Measurements from ENCODE around the gene RTEL1. TPM values are rescaled to one million over a fixed set of nuclear protein-coding genes. Genes with fewer than 3 reads are reported as not detected.

RTEL1 gene
- total and polyA plus RNA-seq, 8 donors = 7.6 to 70.4 (median 16.1) TPM

DNA sequence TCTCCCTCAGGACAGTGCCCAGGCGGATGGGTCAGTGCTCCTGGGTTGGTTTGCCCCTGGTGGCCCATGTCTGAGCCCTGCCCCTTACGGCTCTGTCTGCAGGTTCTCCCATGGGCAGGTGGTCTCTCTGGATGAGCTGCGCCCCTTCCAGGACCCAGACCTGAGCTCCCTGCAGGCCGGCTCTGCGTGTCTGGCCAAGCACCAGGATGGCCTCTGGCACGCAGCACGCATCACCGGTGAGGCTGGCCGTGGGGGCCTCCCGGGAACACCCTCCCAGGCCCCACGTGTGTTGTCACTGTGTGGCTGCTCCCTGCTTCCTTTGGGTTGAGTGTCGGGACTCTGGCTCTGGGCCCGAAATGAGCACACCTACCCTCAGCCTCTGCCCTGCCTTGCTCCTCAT lies 75.0 kb downstream of the RTEL1 start:
- no peaks in the 10 kb centered on the region for H3K9me3 ChIP-seq
- H3K4me1 ChIP-seq = peaks cover 19 to 32% (median 29%) of the 10 kb centered on the region in 4 donors
- intact Hi-C loops (cut with DNase I; ENCODE audit: low total_unique reads) = no loop called here
- peaks cover 0 to 6% (median 0%) of the 10 kb centered on the region in 3 donors for H3K27me3 ChIP-seq
- peaks cover 22 to 57% (median 47%) of the 10 kb centered on the region in 4 donors for H3K36me3 ChIP-seq
- DNase-seq = no peak
- no peak overlapping the region for H3K4me3 ChIP-seq
- 93 to 96% (median 95%) methylated on average over 11 to 13 of the region's 13 CpGs for WGBS, 5 donors
- no peak overlapping the region for H3K27ac ChIP-seq
- no peak for TF ChIP-seq EP300 (IDR thresholded peaks at IDR 0.05)
- TF ChIP-seq POLR2A (IDR thresholded peaks at IDR 0.05) = no peak
- no peak for TF ChIP-seq POLR2AphosphoS5 (IDR thresholded peaks at IDR 0.05)

DNA sequence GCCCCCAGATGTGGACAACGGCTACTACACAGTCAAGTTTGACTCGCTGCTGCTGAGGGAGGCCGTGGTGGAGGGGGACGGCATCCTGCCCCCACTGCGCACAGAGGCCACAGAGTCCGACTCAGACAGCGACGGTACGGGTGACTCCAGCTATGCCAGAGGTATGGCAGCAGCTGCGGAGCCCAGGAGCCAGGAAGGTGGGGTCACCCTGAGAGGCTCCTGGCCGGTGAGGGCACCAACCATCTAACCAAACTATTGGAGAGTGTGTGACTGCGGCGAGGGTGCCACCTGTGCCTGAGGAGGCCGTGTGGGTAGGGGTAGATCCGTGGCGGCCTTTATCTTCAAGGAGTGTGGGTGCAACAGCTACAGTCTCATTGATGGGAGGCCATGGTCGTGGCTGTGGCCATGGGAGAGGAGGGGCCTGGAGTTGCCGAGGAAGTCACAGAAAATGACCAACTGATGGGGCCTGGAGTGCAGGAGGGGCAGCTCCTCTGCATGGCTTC lies 75.5 kb downstream of the RTEL1 start:
- TF ChIP-seq POLR2AphosphoS5 (IDR thresholded peaks at IDR 0.05) = no peak
- TF ChIP-seq EP300 (IDR thresholded peaks at IDR 0.05) = no peak
- TF ChIP-seq POLR2A (IDR thresholded peaks at IDR 0.05) = no peak
- TF ChIP-seq, protein P1, sequence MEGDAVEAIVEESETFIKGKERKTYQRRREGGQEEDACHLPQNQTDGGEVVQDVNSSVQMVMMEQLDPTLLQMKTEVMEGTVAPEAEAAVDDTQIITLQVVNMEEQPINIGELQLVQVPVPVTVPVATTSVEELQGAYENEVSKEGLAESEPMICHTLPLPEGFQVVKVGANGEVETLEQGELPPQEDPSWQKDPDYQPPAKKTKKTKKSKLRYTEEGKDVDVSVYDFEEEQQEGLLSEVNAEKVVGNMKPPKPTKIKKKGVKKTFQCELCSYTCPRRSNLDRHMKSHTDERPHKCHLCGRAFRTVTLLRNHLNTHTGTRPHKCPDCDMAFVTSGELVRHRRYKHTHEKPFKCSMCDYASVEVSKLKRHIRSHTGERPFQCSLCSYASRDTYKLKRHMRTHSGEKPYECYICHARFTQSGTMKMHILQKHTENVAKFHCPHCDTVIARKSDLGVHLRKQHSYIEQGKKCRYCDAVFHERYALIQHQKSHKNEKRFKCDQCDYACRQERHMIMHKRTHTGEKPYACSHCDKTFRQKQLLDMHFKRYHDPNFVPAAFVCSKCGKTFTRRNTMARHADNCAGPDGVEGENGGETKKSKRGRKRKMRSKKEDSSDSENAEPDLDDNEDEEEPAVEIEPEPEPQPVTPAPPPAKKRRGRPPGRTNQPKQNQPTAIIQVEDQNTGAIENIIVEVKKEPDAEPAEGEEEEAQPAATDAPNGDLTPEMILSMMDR (IDR thresholded peaks at IDR 0.05) = no peak
- peaks cover 0 to 6% (median 0%) of the 10 kb centered on the region in 3 donors for H3K27me3 ChIP-seq
- H3K4me1 ChIP-seq = peaks cover 25 to 37% (median 32%) of the 10 kb centered on the region in 4 donors
- peaks cover 22 to 57% (median 45%) of the 10 kb centered on the region in 4 donors for H3K36me3 ChIP-seq
- intact Hi-C loops (cut with DNase I; ENCODE audit: low total_unique reads) = no loop called here
- no peak for DNase-seq
- 93 to 99% (median 94%) methylated on average over 12 to 18 of the region's 18 CpGs for WGBS, 5 donors
- no peaks in the 10 kb centered on the region for H3K9me3 ChIP-seq
- no peak overlapping the region for H3K4me3 ChIP-seq
- H3K27ac ChIP-seq = no peak overlapping the region

DNA sequence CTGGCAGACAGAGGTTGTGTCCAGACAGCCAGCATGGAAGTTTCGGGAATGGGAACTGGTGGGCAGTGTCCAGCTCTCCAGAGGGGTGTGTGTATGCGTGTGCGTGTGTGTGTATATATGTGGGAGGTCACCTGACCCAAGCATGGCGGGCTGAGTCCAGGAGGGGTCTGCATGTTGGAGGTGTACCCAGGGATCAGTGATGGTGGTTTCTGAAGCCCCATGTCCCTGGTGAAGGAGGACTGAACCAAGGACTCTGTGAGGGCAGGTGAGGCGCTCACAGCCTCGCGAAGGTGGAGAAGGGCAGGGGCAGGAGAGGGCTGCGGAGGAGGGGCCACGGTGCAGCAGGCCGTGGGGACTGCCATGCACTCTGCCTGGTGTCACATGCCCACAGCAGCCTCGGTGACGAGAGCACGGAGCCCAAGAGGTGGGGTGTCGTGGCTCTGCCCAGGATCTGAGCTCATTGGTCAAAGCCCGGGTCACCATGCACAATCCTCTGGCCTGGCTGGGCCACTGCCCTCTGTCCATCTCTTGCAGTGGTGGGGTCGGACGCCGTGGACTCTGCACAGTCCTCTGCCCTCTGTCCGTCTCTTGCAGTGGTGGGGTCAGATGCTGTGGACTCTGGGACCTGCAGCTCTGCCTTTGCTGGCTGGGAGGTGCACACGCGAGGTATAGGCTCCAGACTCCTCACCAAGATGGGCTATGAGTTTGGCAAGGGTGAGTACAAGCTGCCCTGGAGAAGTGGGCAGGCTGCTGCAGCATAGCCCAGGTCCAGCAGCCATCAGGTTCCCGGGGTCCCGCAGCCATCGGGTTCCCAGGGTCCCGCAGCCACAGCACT lies 76.2 kb downstream of the RTEL1 start:
- Histone ChIP-seq H3K9me3 (no peaks in the 10 kb centered on the region), H3K27ac (no peak overlapping the region), H3K4me3 (no peak overlapping the region), H3K27me3 (peaks cover 0 to 6% (median 0%) of the 10 kb centered on the region in 3 donors), H3K4me1 (peaks cover 31 to 43% (median 39%) of the 10 kb centered on the region in 4 donors), H3K36me3 (peaks cover 22 to 54% (median 45%) of the 10 kb centered on the region in 4 donors)
- intact Hi-C loops (cut with DNase I; ENCODE audit: low total_unique reads) = no loop called here
- no peak for DNase-seq
- TF ChIP-seq, protein P1 (IDR thresholded peaks at IDR 0.05) = no peak
- no peak for TF ChIP-seq POLR2A (IDR thresholded peaks at IDR 0.05)
- TF ChIP-seq EP300 (IDR thresholded peaks at IDR 0.05) = no peak
- TF ChIP-seq POLR2AphosphoS5 (IDR thresholded peaks at IDR 0.05) = no peak
- 90 to 93% (median 93%) methylated on average over 19 to 25 of the region's 25 CpGs for WGBS, 5 donors

DNA sequence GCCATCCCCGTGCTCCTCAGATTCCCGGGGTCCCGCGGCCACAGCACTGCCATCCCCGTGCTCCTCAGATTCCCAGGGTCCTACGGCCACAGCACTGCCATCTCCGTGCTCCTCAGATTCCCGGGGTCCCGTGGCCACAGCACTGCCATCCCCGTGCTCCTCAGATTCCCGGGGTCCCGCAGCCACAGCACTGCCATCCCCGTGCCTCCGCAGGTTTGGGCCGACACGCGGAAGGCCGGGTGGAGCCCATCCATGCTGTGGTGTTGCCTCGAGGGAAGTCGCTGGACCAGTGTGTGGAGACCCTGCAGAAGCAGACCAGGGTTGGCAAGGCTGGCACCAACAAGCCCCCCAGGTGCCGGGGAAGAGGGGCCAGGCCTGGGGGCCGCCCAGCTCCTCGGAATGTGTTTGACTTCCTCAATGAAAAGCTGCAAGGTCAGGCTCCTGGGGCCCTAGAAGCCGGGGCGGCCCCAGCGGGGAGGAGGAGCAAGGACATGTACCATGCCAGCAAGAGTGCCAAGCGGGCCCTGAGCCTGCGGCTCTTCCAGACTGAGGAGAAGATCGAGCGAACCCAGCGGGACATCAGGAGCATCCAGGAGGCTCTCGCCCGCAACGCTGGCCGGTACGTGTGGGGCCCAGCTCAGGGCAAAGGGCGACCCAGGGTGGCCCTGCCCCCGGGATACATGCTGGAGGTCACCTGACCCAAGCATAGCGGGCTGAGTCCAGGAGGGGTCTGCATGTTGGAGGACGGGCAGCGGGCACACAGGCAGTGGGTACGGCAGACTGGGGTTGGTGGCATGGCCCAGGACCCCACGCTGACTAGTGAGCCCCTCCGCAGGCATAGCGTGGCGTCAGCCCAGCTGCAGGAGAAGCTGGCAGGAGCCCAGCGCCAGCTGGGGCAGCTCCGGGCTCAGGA lies 77.1 kb downstream of the RTEL1 start:
- TF ChIP-seq EP300 (IDR thresholded peaks at IDR 0.05) (no peak), POLR2AphosphoS5 (IDR thresholded peaks at IDR 0.05) (no peak), POLR2A (IDR thresholded peaks at IDR 0.05) (no peak)
- TF ChIP-seq, protein P1 (IDR thresholded peaks at IDR 0.05) = no peak
- Histone ChIP-seq H3K36me3 (peaks cover 22 to 46% (median 40%) of the 10 kb centered on the region in 4 donors), H3K9me3 (no peaks in the 10 kb centered on the region), H3K4me3 (no peak overlapping the region), H3K27ac (no peak overlapping the region), H3K27me3 (peaks cover 0 to 6% (median 0%) of the 10 kb centered on the region in 3 donors), H3K4me1 (peaks cover 31 to 42% (median 40%) of the 10 kb centered on the region in 4 donors)
- 88 to 94% (median 90%) methylated on average over 32 to 48 of the region's 48 CpGs for WGBS, 5 donors
- intact Hi-C loops (cut with DNase I; ENCODE audit: low total_unique reads) = no loop called here
- peak in 1 of 2 donors; percentile 9 for DNase-seq
